ENCODE data around the gene TMTC4.
A peak's percentile ranks its signal among the peaks of the same experiment; 100 is the strongest.
"Not testable (repeated sequence)": the region's sequence is repeated elsewhere in the genome, so short reads cannot be mapped to it uniquely, and the experiment has no call there.

The TMTC4 gene

DNA sequence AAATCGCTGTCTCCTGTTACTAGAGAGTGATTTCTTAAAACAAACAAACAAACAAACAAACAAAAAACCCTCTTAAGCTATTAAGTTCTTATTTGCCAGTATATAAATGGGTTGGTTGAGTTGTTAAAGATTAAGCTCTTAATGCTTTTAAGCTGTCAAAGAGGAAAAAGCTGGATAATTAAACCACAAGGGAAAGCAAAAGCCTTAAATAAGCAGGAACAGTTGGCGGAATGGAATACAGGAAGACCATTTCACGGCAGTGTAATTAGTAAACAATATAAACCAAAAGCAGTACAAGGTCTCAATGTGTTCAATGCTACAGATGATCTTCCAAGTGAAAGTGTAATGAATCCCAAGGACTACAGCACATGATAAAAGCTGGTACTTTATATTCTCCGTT lies 53.8 kb downstream of the TMTC4 start:
- no peak for DNase-seq

DNA sequence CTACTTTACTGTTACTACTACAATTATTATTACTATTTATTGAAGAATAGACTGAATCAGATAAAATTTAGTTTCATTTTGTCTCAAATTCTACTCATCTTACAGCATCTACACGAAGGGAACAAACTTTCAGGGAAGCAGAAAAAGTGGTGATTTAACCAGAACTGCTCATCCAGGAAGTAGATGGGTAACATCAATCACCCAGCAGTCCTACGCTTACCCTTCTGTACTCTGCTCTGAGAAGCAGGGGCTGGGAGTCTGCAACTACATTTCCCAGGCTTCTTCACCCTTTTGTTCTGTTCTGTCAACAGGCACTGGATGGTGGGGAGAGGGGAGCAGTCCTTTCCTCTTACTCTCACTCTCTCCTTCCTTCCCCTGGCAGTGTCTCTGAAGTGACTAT lies 54.7 kb downstream of the TMTC4 start:
- DNase-seq, result no peak

DNA sequence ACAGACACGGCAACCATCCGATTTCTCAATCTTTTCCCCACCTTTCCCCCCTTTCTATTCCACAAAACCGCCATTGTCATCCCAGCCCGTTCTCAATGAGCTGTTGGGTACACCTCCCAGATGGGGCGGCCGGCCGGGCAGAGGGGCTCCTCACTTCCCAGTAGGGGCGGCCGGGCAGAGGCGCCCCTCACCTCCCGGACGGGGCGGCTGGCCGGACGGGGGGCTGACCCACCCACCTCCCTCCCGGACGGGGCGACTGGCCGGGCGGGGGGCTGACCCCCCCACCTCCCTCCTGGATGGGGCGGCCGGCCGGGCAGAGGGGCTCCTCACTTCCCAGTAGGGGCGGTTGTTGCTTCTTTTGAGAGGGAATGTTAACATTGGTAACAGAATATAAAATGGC lies 55.7 kb downstream of the TMTC4 start:
- not testable (repeated sequence) for DNase-seq

DNA sequence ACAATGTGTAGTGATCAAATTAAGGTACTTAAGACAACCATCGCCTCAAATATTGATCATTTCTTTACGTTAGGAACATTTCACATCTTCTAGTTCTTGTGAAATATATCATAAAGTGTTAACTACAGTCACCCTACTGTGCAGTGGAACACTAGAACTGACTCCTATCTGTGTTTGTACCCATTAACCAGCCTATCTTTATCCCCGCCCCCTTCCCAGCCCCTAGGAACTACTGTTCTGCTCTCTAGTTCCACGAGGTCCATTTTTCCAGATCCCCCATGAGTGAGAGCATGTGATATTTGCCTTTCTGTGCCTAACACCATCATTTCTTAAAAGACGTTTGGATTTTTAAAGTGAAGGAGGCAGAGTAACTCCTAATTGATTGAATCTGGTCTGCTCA lies 61.6 kb downstream of the TMTC4 start:
- no peak for DNase-seq

DNA sequence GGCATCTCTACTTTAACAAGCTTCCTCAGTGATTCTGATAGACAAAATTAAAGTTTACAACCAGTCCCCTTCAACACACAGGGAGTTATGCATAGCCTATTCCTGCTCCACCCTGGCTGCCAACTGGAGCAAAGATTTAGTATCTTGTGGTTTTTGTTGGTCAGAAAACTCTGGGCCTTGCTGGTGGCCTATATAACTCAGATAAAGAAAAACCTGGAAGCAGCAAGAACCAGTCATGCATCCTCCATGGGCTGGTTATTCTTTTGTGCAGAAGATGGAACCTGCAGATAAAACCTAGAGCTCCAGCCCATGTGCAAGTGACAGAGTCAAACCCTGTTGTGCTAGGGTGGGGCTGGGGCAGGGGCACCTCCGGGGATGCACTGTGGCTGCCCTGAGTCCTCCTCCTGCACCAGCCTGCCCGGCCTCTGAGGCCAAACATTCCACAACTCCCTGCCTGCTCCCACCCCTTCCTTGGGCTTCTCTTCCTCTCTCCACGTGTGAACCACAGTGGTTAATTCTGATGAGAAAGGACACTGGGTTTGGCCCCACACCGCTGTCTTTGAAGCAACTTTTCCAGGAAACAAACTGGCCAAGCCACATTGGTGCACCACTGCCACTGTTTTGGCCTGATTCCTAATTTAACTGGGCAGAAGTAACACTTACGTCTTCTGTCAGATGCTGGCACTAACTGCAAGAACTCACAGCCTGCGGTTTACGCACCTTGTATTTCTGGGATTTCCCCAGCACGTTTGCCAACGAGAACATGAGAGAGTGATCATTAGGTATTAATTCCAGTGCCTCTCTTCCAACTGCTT lies 62.7 kb downstream of the TMTC4 start:
- DNase-seq, result no peak

DNA sequence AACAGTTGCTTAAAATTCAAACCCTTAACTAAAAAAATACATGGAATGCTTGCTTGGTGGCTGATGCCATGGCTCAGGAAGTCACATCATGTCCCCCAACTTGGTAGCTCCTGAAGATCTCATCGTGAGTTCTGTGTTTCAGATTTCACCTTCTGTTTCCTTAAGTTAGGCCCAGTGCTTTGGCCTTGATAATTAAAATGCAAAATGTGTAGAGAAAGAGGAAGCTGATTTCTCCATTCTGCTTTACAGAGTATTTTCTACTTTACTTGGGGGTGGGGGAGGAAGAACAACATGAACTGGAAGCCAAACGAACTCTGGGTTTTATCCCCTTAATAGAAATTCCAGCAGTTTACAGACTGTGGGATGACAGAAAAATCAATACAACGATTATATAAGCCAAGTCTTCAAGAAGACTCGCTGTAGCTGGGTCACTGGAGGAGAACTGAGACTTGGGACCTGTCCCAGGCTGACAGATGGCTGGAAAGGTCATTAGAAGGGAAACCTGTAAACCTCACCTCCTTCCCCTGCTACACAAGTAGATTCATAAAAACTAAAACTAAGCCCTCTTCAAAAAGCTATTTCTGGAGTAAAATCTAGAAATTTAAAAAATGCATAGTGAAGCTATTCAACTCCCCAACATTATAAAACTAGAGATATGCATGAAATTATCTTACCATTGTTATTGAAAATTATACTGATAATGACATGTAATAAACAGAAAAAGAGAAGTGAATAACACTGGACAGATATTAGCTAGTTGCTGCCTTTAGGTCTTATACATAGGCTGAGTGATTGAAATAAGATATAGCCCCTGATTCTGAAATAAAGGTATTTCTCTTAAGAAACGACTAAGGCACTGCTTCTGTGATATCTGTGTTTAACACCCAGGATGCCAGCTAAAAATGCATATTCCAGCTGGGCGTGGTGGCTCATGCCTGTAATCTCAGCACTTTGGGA lies 63.9 kb downstream of the TMTC4 start:
- no peak for DNase-seq

DNA sequence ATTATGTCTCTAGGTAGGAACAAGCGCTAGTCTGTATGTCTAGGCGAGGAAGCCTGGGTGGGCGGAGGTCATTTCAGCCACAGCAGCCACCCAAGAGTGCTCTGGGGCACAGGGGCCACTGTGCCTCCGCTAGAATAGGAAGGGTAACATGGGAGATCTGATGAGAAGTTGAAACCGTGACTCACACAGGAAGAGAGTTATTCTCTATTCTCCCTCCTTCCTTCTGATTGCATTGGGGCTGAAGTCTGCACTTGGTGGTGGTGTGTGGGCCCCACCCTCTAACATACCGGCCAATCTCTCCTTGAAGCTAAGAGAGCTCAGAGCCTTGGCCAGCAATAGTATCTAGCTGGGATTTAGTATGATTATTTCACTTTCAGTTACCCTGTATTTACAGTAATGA lies 65.7 kb downstream of the TMTC4 start:
- DNase-seq, result no peak

DNA sequence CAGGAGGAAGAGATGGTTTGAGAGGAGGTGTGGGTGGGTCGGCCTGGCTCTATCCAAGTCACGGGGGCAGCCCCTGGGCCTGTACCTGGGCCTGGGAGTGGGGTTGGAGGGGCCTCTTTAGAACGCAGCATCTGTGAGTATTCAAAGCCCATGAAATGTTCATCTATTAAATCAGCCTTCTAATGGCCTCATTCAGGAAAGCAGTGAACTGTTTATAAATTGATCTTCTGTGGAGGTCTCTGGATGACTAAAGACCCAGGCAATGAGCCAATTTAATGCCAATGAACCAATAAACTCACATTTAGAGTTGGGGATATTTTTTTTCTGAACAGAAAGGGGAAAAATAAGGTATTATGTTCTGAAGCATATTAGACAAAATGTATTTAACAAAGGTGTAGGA lies 66.1 kb downstream of the TMTC4 start:
- DNase-seq, result no peak

DNA sequence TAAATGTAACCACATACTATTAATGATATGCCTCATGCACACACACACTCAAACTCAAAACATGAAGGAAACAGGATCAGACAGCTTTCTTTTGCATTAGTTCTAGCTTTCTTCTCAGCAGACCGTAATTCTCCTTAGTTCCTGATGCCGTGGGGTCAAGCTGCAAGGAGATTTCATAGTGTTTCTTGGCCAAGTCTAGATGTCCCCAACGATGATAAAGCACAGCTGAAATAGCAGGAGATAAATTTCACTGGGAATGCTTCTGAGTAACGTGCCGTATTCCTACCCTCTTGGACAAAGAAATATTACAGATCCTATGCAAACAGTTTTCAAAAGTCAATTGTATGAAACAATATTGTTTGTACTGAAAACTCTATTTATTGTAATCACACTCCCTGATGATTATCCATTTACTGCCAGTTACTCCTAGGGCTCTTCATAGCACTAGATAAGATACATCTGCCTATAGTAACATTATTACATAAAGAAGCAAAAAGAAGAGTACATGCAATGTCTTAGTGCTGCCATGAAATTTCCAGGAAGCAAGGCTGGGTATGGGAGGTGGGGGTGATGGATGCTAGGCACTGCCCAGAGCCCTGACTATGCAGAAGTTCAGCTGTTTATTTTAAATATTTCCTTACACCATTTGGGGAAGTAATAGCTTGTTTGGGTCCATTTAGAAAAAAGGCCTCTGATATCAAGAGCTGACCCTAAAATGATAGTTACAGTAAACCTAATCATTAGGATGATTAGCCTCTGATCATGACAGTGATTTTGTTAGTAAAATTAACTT lies 69.5 kb downstream of the TMTC4 start:
- no peak for DNase-seq

DNA sequence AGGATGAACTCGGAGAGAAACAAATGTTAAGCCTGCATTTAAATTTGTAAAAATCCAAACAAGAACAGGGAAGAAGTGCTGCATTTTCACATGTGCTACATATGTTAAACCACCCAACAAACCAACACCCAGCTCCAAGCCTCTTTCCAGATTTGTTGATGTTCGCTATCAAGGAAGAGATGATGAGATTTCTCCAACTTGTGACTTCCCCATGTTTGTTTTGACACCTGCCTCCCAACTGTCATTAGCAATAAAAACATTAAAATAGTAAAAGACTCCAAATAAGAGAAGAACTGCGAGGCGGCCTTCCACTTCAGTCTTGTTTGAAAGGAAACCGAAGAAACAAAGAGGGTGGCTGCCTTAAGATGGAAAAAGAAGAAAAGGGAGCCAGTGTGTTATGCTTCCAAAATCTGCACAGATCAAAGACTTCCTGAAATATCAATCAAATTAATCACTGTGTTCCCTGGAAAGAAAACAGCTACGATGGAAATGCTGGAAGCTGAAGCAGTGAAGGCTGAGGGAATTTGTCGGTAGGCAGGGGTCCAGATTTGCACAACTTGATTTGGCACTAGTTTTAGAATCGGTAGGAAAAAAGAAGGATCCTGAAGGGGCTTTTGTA lies 72.0 kb downstream of the TMTC4 start:
- DNase-seq, result no peak

DNA sequence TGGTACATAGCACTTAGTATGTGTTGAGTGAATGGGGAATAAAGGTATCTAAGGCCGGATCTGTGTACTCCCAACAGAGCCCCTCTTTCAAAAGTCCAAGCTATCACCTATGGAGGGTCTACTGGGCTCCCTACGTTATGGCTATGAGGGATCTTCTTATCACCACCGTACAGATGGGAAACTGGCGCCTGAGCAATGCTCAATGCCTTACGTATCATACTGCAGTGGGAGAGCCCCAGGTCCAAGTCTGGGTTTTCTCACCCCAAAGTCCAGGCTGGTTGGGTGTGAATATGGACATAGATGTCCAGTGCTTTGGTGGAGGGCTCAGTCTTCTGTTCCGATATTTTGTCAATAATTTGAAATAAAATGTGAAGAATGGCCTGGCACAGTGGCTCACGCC lies 72.9 kb downstream of the TMTC4 start:
- no peak for DNase-seq

DNA sequence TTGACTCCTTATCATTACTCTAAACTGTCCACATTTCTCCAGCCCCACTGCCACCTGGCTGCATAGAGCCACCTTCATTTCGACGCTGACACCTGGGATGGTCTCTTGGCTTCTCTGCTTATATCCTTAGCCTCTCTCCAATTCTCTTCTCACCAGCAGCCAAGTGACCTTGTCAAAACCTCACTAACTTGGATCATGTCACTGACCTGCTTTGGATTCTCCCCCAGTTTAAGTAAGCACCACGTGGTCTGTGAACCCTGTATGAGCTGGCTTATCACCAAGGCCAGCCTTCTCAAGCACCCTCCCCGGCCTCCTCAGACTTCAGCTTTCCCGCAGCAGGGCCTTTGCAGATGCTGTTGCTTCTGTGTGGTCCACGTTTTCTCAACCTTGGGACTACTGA lies 73.7 kb downstream of the TMTC4 start:
- DNase-seq, result no peak

DNA sequence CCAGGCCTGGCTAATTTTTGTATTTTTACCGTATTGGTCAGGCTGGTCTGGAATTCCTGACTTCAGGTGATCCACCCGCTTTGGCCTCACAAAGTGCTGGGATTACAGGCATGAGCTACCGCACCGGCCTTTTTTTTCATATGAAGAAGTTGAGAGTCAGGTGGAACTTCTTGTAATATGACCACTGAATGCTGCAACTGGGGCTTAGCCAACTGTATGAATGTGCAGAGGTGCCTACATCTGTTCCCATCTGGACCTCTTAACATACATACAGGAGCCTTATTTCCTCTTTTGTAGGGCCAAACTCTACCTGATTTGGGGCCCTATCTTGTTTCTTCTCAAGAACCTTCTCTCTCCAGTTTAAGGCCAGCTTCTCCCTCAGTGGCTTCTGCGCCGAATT lies 74.1 kb downstream of the TMTC4 start:
- no peak for DNase-seq

DNA sequence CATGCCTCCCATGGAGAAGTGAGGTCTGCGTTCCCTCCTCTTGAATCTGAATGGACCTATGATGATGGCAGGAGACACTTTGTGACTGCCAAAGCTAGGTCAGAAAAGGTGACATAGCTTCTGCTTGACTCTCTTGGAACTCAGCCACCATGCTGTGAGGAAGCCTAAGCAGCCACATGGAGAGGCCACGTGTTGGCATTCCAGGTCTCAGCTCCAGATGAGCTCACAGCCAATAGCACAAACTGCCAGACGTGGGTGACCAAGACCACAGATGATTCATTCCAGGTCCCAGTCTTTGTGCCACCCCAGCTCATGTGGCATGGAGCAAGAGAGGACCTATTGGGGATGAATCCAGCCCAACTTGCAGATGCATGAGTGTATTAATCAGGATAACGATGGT lies 77.3 kb downstream of the TMTC4 start:
- DNase-seq, result no peak

DNA sequence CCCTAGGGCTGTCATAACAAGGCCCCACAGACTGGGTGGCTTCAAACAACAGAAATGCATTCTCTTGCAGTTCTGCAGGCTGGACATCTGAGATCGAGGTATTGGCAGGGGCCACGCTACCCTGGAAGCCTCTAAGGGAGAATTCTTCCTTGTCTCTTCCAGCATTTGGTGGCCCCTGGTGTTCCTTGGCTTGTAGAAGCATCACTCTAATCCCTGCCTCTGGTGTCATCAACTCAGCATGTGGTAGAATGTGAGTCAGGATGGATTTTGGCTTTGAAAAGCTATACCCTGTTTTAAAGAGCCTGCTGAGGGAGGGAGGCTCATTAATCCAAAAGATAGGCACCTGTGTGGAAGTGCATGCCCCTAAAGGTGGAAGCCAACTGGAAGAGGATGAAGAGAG lies 78.1 kb downstream of the TMTC4 start:
- no peak for DNase-seq

DNA sequence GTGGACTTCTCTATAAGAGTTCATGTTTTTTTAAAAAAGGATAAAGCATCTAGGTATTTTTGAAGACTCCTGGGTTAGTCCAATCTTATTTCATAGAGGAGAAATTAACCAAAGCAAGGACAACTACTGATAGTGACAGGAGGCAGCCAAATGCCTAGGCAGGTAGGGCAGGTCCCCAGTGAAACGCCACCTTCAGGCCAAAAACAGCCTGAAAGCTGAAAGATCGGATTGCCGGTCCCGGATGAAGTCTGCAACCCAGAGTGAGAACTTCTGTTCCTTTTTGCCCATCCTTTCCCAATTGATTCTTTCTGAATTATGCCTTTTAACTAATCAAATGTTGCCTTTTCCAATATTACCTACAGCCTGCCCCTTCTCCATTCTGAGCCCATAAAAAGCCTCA lies 79.9 kb downstream of the TMTC4 start:
- no peak for DNase-seq

DNA sequence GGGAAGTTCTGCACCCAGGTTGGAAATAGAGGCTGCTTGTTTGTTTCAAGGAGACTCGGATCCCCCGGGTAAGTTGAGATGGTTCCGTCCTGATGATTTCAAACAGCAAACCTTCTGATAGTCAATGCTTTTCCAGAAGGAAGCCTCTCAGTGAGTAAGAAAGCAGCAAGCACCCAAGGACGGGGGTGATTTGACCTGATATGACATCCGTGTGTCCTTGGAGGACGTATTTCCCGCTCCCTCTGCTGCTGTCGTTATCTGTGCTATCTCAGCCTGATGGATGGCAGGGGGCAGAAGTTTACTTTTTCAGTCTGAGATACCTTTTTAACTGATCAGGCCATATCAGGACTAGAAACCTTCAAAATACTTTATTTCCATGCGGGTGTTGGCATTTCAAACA lies 80.3 kb downstream of the TMTC4 start:
- DNase-seq, result no peak

DNA sequence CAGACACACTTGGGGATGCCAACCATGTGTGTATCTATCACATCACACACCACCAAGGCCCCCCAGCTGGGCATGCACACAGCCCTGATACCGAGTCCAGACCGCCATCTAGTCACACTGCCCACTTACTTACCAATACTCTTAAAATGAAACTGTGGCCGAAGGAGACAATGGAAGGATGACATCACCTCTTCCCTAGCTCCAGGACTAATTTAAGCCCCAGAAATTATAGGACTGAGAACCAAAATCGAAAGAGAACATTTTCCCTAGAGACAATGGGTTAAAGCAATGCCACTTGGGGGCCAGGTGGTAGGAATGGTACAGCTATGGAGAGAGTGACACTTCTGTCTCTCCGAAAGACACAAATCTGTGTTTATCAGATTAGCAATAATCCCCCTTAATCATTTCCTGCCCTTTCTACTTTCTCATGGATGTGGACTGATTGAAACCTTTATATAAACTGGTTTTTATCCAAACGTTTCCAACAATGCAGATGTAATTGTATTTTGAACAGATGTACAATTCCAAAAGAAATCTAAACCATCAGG lies 85.3 kb downstream of the TMTC4 start:
- DNase-seq, result no peak

DNA sequence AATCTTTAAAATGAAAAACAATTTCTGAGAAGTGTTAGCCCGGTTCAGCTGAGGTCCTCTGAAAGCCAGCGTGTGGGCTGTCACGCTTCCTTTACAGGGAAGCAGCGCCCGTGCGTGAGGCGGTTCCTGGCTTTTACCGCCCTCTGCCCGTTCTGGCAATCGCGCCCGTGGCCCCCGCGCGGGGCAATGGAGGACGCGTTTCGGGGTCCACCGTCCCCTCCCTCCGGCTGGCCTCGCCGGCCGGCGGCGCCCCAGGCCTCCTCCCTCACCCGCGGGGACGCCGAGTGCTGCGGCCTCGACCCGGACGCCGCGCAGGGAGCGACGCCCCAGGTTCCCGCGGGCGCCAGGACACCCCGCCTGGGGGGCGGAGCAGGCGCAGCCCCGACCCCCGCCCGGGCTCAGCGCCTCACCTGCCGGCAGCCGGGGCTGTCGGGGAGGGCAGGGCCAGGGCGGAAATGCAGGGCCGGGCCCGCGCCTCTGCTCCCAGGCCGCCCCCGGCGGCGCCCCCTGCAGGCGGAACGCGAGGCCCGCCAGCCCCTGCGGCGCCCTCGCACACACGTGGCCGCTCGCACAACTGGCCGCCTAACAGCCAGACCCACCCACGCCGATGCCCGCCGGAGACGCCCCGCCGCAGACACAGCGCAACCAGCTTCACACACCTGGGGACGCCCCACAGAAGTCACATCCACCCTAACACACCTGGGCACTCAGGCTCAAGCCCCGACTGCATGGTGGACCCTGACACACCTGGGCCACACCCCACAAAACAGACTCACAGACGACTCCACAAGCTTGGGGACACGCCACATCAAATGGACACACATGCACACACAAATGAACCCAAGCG lies 86.0 kb downstream of the TMTC4 start, which contains the start of gene GGACT:
TSS of gene GGACT (minus strand) at position 459 of the 847 bp plus-strand sequence. CDS start 56,198 bp downstream, outside the sequence.
- peak; percentile 6 for DNase-seq

DNA sequence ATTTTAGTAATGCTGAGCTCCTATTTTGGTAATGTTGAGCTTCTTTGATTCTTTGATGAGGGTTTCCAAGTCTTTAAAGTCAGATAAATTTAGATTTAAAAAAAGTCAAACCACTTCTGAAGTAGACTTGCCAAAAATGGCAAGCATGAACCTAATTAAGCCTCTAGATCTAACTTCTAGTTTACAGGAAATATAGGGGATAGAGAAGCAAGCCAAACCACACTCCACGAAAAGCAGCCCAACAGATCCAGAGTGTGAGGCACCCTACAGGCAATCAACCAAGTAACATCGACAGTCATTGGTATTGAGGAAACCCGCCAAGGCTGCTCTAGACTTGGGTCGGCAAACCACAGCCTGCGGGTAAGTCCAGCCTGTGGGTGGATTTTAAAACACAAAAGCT lies 89.7 kb downstream of the TMTC4 start:
- DNase-seq, result no peak

DNA sequence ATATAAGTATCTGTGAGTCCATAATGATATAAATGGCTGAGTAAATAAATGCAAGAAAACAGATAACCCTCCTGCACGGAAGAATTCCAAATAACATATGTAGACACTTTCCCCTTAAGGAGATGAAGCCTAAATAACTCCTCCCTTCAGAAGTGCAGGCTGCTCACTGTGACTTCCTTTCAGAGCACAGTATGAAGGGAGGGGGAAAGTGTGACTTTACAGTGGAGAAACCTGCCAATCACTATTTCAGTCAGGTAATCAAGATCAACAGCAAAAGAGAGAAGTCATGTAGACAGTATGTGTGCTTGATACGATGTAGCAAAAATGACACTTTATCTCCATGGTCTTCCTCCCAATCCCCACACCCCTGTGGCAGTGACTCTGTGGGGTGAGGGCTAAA lies 93.1 kb downstream of the TMTC4 start:
- no peak for DNase-seq
